ENCODE measurements around the gene MSN.
"Not testable (repeated sequence)": the region's sequence is repeated elsewhere in the genome, so short reads cannot be mapped to it uniquely, and the experiment has no call there.

Gene MSN

DNA sequence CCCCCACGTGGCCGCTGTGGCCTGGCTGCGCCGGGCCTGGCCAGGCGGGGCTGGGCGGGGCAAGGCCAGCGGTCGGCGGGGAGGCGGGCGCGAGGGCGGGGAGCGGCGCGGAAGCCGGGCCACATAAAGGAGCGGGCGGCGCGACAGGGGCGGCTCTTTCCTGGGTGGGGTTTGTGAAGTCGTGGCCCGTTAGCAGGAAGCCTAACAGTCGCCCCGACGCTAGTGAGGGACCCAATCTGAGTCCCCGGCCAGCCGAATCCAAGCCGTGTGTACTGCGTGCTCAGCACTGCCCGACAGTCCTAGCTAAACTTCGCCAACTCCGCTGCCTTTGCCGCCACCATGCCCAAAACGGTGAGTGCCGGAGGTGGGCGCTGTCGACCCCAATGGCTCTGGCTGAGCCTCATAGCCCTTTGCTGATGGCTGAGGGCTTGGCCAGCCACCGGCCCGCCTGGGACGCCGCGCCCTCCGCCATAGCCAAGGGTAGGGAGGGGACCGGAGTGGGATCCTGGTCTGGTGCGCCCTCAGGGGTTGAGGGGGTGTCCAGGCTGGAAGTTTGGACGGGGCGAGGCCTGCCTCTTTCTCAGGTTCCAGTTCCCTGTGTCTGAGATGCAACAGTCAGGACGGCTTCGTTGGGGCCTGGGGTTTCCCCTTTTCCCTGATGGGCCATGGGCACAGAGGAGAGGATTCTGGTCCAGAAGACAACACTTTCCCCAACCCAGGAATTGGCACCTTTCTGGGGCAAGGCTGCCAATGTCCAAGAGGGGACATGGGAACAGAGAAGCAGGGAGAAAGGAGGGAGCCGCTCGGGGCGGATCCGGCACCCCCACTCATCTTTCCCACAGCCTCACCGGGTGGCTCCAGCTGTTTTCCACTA is at the start of gene MSN:
Gene MSN (plus strand): TSS at position 152 of the 874 bp plus-strand sequence. CDS start 188 bp downstream, at position 340.
- Histone ChIP-seq H3K9me3 (ENCODE audit: low read depth, low read length) (no peaks in the 10 kb centered on the region), H3K9ac (ENCODE audit: insufficient read length) (peak within 1 kb of the TSS; percentile 85), H3K36me3 (ENCODE audit: insufficient read depth, low read length) (no peaks in the 10 kb centered on the region; the same call in 1 of the 2 replicates), H3K4me3 (peak within 1 kb of the TSS; percentile 77), H3K27ac (peak within 1 kb of the TSS; percentile 96)
- TF ChIP-seq FOXP2 (optimal IDR thresholded peaks at IDR 0.05; ENCODE audit: control extremely low read depth, extremely low read length, insufficient read depth) (no peak), POLR2AphosphoS5 (IDR thresholded peaks at IDR 0.05; ENCODE audit: borderline replicate concordance, low read depth, low read length) (peak; percentile 55; the same call in 1 of the 2 replicates)
- no peak for DNase-seq (ENCODE audit: low read depth, low spot score)

DNA sequence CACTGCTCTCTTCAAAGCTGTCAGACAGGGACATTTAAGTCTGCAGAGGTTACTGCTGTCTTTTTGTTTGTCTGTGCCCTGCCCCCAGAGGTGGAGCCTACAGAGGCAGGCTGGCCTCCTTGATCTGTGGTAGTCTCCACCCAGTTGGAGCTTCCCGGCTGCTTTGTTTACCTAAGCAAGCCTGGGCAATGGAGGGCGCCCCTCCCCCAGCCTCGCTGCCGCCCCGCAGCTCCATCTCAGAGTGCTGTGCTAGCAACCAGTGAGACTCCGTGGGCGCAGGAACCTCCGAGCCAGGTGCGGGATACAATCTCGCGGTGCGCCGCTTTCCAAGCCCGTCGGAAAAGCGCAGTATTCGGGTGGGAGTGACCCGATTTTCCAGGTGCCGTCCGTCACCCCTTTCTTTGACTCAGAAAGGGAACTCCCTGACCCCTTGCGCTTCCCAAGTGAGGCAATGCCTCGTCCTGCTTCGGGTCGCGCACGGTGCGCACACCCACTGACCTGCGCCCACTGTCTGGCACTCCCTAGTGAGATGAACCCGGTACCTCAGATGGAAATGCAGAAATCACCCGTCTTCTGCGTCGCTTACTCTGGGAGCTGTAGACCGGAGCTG is 47.3 kb upstream of the MSN start:
- not testable (repeated sequence) for H3K36me3 ChIP-seq (ENCODE audit: insufficient read depth, low read length); DNase-seq (ENCODE audit: low read depth, low spot score)

DNA sequence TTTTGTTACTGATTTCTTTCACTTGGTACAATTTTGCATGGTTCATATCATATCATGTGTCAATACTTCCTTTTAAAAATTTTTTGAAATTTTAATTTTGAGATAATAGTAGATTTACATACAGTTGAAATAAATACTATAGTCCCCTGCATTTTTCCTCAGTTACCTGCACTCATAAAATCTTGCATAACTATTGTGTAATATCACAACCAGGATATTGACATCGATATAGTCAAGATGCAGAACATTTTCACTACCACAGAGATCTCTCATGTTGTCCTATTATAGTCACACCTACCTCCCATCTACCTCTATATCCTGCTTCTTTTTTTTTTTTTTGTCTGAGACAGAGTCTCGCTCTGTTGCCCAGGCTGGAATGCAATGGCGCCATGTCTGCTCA is 36.7 kb upstream of the MSN start:
- H3K27ac ChIP-seq = no peak overlapping the region
- no peaks in the 10 kb centered on the region for H3K9me3 ChIP-seq (ENCODE audit: low read depth, low read length)
- no peak for TF ChIP-seq FOXP2 (optimal IDR thresholded peaks at IDR 0.05; ENCODE audit: control extremely low read depth, extremely low read length, insufficient read depth)
- TF ChIP-seq EZH2 (IDR thresholded peaks at IDR 0.05) = no peak
- TF ChIP-seq POLR2AphosphoS5 (IDR thresholded peaks at IDR 0.05; ENCODE audit: borderline replicate concordance, low read depth, low read length) = no peak
- no peaks in the 10 kb centered on the region for H3K36me3 ChIP-seq (ENCODE audit: insufficient read depth, low read length)
- no peak overlapping the region for H3K9ac ChIP-seq (ENCODE audit: insufficient read length)
- H3K4me3 ChIP-seq = no peak overlapping the region
- DNase-seq (ENCODE audit: low read depth, low spot score) = no peak

More for the DNA sequence above, 47.3 kb upstream of the MSN start:
- H3K4me3 ChIP-seq; H3K9me3 ChIP-seq (ENCODE audit: low read depth, low read length); H3K9ac ChIP-seq (ENCODE audit: insufficient read length); H3K27ac ChIP-seq: not testable (repeated sequence)

DNA sequence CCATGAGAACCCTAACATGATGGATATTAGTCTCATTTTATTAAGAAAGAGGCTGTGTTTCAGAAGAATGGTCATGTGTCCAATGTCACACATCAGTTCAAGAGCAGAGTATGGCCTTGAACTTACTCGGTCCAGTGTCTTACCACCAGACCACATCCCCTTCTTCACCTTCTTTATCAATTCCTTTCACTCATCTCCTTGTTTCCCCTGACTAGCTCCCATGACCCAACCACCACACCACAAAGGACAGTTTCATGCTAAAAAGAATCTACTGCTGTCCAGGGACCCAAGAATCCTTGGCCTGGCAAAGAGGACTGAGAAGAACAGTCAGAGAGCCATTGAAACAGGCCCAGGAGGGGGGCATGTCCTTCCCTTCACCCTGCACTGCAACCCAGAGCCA is 33.6 kb upstream of the MSN start:
- H3K36me3 ChIP-seq (ENCODE audit: insufficient read depth, low read length) = no peaks in the 10 kb centered on the region
- no peaks in the 10 kb centered on the region for H3K9me3 ChIP-seq (ENCODE audit: low read depth, low read length)
- no peak overlapping the region for H3K27ac ChIP-seq
- no peak overlapping the region for H3K9ac ChIP-seq (ENCODE audit: insufficient read length)
- TF ChIP-seq POLR2AphosphoS5 (IDR thresholded peaks at IDR 0.05; ENCODE audit: borderline replicate concordance, low read depth, low read length) (no peak), FOXP2 (optimal IDR thresholded peaks at IDR 0.05; ENCODE audit: control extremely low read depth, extremely low read length, insufficient read depth) (no peak)
- H3K4me3 ChIP-seq = no peak overlapping the region
- DNase-seq (ENCODE audit: low read depth, low spot score) = no peak

DNA sequence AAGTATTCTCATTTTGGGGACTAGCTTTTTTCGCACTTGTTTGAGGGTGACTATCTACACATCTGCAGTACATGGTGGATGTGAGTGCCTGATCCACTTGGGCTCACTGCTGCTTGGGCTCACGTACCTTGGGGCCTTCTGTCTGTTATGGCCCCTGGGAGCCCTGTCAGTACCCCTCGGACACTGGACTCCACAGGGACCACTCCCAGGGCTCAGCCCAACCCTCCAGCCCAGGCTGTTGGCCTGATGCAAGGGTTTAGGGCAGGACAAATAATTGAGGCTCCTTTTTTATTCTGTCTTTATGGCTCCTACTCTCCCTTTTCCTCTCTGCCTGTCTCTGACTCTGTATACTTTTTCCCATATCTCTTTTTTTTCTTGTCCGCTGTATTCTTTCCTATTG is 32.7 kb upstream of the MSN start:
- H3K9ac ChIP-seq (ENCODE audit: insufficient read length) = no peak overlapping the region
- TF ChIP-seq EZH2 (IDR thresholded peaks at IDR 0.05) (no peak), POLR2AphosphoS5 (IDR thresholded peaks at IDR 0.05; ENCODE audit: borderline replicate concordance, low read depth, low read length) (no peak), FOXP2 (optimal IDR thresholded peaks at IDR 0.05; ENCODE audit: control extremely low read depth, extremely low read length, insufficient read depth) (no peak)
- no peak overlapping the region for H3K4me3 ChIP-seq
- no peak overlapping the region for H3K27ac ChIP-seq
- no peaks in the 10 kb centered on the region for H3K9me3 ChIP-seq (ENCODE audit: low read depth, low read length)
- DNase-seq (ENCODE audit: low read depth, low spot score) = no peak
- no peaks in the 10 kb centered on the region for H3K36me3 ChIP-seq (ENCODE audit: insufficient read depth, low read length)

DNA sequence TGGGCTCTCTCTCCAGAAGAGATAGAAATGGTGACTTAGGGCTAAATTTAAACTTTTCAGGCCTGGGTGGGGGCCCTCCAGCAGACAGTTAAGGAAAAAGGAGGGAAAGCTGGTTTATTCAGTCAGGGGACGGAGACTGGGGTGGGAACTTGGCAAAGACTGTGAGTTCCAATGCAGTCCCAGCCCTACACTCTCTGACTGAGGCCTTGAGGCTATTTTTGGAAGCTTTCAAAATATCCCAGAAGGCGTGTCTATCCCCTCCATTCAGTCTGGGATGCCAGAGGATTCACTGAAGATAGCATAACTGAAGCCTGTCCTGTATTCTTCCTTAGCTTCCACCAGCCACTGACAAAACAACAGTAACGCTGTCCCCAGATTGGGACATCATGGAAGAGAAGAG is 32.1 kb upstream of the MSN start:
- Histone ChIP-seq H3K36me3 (ENCODE audit: insufficient read depth, low read length) (no peaks in the 10 kb centered on the region), H3K4me3 (no peak overlapping the region), H3K27ac (0 out of 2 replicates have a peak overlapping the region, but pooled peaks have one; percentile 50), H3K9me3 (ENCODE audit: low read depth, low read length) (no peaks in the 10 kb centered on the region), H3K9ac (ENCODE audit: insufficient read length) (no peak overlapping the region)
- TF ChIP-seq POLR2AphosphoS5 (IDR thresholded peaks at IDR 0.05; ENCODE audit: borderline replicate concordance, low read depth, low read length) (no peak), FOXP2 (optimal IDR thresholded peaks at IDR 0.05; ENCODE audit: control extremely low read depth, extremely low read length, insufficient read depth) (no peak), EZH2 (IDR thresholded peaks at IDR 0.05) (no peak)
- peak; percentile 1 for DNase-seq (ENCODE audit: low read depth, low spot score)

DNA sequence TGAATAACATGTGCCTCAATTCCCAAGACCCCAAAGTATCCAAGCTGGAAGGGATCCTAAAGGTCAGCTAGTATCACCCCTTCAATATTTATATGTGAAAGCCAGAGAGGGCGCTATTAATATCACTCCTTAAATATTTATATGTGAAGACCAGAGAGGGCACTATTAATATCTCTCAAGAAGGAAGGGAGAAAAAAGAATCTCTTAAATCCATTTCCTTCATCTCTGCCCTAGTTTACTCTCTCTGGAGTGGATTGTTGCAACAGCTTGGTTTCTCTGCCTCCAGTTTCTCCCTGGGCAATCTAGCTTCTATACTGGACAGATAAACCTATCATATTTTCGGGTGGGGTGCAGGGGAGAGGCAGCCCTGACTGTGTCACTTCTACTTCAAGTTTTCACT is 31.6 kb upstream of the MSN start:
- H3K4me3 ChIP-seq = no peak overlapping the region
- TF ChIP-seq FOXP2 (optimal IDR thresholded peaks at IDR 0.05; ENCODE audit: control extremely low read depth, extremely low read length, insufficient read depth) (no peak), EZH2 (IDR thresholded peaks at IDR 0.05) (no peak), POLR2AphosphoS5 (IDR thresholded peaks at IDR 0.05; ENCODE audit: borderline replicate concordance, low read depth, low read length) (no peak)
- no peak overlapping the region for H3K9ac ChIP-seq (ENCODE audit: insufficient read length)
- H3K9me3 ChIP-seq (ENCODE audit: low read depth, low read length) = no peaks in the 10 kb centered on the region
- no peaks in the 10 kb centered on the region for H3K36me3 ChIP-seq (ENCODE audit: insufficient read depth, low read length)
- no peak overlapping the region for H3K27ac ChIP-seq
- no peak for DNase-seq (ENCODE audit: low read depth, low spot score)

DNA sequence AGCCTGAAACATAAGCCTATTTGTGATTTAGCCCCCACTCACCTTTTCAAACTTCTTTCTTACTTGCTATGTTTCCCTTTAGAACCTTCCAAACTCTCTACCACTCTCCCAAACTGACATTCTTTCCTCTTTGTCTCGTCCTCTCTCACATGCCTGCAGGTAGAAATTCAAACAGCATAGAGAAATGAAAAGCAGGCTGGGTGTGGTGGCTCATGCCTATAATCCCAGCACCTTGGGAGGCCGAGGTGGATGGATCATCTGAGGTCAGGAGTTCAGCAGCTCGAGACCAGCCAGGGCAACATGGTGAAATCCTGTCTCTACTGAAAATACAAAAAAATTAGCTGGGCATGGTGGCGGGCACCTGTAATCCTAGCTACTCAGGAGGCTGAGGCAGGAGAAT is 31.2 kb upstream of the MSN start:
- DNase-seq (ENCODE audit: low read depth, low spot score); H3K4me3 ChIP-seq; H3K27ac ChIP-seq; H3K9me3 ChIP-seq (ENCODE audit: low read depth, low read length); H3K9ac ChIP-seq (ENCODE audit: insufficient read length); H3K36me3 ChIP-seq (ENCODE audit: insufficient read depth, low read length): not testable (repeated sequence)

DNA sequence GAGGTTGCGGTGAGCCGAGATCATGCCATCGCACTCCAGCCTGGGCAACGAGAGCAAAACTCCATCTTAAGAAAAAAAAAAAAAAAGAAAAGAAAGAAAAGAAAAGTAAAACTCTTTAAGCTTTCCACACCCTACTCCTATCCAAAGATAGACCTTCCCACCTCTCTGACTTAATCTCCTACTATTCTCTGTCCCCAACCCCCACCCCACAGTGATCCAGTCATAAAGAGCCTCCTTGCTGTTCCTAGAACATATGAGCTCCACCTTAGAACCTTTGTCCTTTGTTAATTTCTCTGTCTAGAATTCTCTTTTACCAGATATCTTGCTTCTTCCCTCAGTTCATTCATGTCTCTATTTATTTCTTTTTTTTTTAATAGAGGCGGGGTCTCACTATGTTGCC is 30.1 kb upstream of the MSN start:
- no peak for DNase-seq (ENCODE audit: low read depth, low spot score)
- no peak overlapping the region for H3K9ac ChIP-seq (ENCODE audit: insufficient read length)
- no peaks in the 10 kb centered on the region for H3K9me3 ChIP-seq (ENCODE audit: low read depth, low read length)
- H3K4me3 ChIP-seq = no peak overlapping the region
- H3K36me3 ChIP-seq (ENCODE audit: insufficient read depth, low read length) = no peaks in the 10 kb centered on the region
- TF ChIP-seq FOXP2 (optimal IDR thresholded peaks at IDR 0.05; ENCODE audit: control extremely low read depth, extremely low read length, insufficient read depth) = no peak
- TF ChIP-seq POLR2AphosphoS5 (IDR thresholded peaks at IDR 0.05; ENCODE audit: borderline replicate concordance, low read depth, low read length) = no peak
- TF ChIP-seq EZH2 (IDR thresholded peaks at IDR 0.05) = no peak
- H3K27ac ChIP-seq = no peak overlapping the region
